Measurements from ENCODE around the gene ABLIM3. TPM values are rescaled to one million over a fixed set of nuclear protein-coding genes. Genes with fewer than 3 reads are reported as not detected.

ABLIM3 gene
- total and polyA plus RNA-seq, 10 of the 15 experiments (the other 5 are each of a cell fraction or from before 2014, with no cell fraction given) = 0.03 TPM; not detected in 9

GRCh38 chr5:149229298-149229937 is 88.1 kb downstream of the ABLIM3 start:
- Histone ChIP-seq H4K20me1 (ENCODE audit: control insufficient read depth, insufficient read depth) (no peaks in the 10 kb centered on the region), H3K9ac (ENCODE audit: control insufficient read depth, insufficient read depth, low read length) (no peak overlapping the region), H3K9me3 (replicated peaks; ENCODE audit: control insufficient read depth, insufficient read depth, low read length) (no peaks in the 10 kb centered on the region), H3K4me3 (no peak overlapping the region), H3K27me3 (replicated peaks in 1 of 2; ENCODE audit: control insufficient read depth in 2 of 2, insufficient read depth in 2 of 2, low read length in 1 of 2) (peaks cover 2 to 3% of the 10 kb centered on the region in 2 experiments; a peak in 3 of 4 replicates), H3K27ac (ENCODE audit: control insufficient read depth, insufficient read depth) (no peak overlapping the region), H2AFZ (ENCODE audit: control insufficient read depth, low read depth, low read length) (no peak overlapping the region), H3K36me3 (ENCODE audit: control insufficient read depth in 2 of 2, insufficient read depth in 2 of 2, low read length in 1 of 2) (no peaks in the 10 kb centered on the region), H3K4me1 (ENCODE audit: control insufficient read depth, insufficient read depth, low read length) (no peaks in the 10 kb centered on the region), H3K79me2 (ENCODE audit: control insufficient read depth, insufficient read depth, low read length) (no peaks in the 10 kb centered on the region), H3K4me2 (ENCODE audit: control insufficient read depth, insufficient read depth) (no peak overlapping the region)
- intact Hi-C loops (cut with micrococcal nuclease; ENCODE audit: unreplicated experiment) = no loop called here
- ChIA-PET CTCF (no interaction called here), RAD21 (ENCODE audit: unreplicated experiment) (no interaction called here), POLR2A (no interaction called here), SMC1A (ENCODE audit: uncharacterized antibody, unreplicated experiment) (no interaction called here)
- in situ Hi-C loops (cut with MboI) = no loop called here
- BruUV-seq (replicated peaks) = no TSS peak
- DNase-seq (ENCODE audit: low read depth, low spot score) (no peak), ATAC-seq (no peak), FAIRE-seq (no peak)
- 8% methylated on average over 6 of the region's 6 CpGs for WGBS (ENCODE audit: insufficient coverage, insufficient replicate concordance, low lambda C conversion rate, missing lambda C conversion rate)
- TF ChIP-seq RCOR1 (conservative IDR thresholded peaks at IDR 0.05; ENCODE audit: low read depth, low read length) = no peak
- TF ChIP-seq BRCA1 (IDR thresholded peaks at IDR 0.05; ENCODE audit: low read depth, low read length) = no peak
- no peak for TF ChIP-seq USF1 (IDR thresholded peaks at IDR 0.05; ENCODE audit: borderline replicate concordance, extremely low read length, insufficient read depth, low read depth, low read length)
- TF ChIP-seq TCF7 (IDR thresholded peaks at IDR 0.05; ENCODE audit: borderline replicate concordance) = no peak
- no peak for TF ChIP-seq RUNX3 (IDR thresholded peaks at IDR 0.05; ENCODE audit: low read length)
- TF ChIP-seq NFIC (IDR thresholded peaks at IDR 0.05; ENCODE audit: low read depth, low read length) = no peak
- TF ChIP-seq STAT3 (IDR thresholded peaks at IDR 0.05; ENCODE audit: low read depth, low read length) = no peak
- TF ChIP-seq E4F1 (IDR thresholded peaks at IDR 0.05; ENCODE audit: borderline replicate concordance, partially characterized antibody) = no peak
- TF ChIP-seq CEBPZ (IDR thresholded peaks at IDR 0.05; ENCODE audit: low read depth, low read length) = no peak
- no peak for TF ChIP-seq SP1 (IDR thresholded peaks at IDR 0.05; ENCODE audit: low read depth, low read length)
- TF ChIP-seq NKRF (conservative IDR thresholded peaks at IDR 0.05) = no peak
- TF ChIP-seq FOXM1 (IDR thresholded peaks at IDR 0.05; ENCODE audit: low read depth, low read length) = no peak
- no peak for TF ChIP-seq HCFC1 (IDR thresholded peaks at IDR 0.05; ENCODE audit: low read length)
- TF ChIP-seq HDAC2 (IDR thresholded peaks at IDR 0.05) = no peak
- no peak for TF ChIP-seq MEF2A (IDR thresholded peaks at IDR 0.05; ENCODE audit: insufficient read depth, low read depth, low read length)
- TF ChIP-seq JUND (IDR thresholded peaks at IDR 0.05; ENCODE audit: low read depth, low read length) = no peak
- no peak for TF ChIP-seq ZNF274 (IDR thresholded peaks at IDR 0.05; ENCODE audit: insufficient read depth, insufficient read length)
- no peak for TF ChIP-seq JUNB (IDR thresholded peaks at IDR 0.05)
